HG03469 (cell line): Measurements from ENCODE around the gene MUC5AC.
"Not testable (repeated sequence)": the region's sequence is repeated elsewhere in the genome, so short reads cannot be mapped to it uniquely, and the experiment has no call there.

ENCODE experiments used
- ATAC-seq: cut with Tn5 transposase; IDR thresholded peaks from one replicate; pipeline ENCODE4 v1.9.1; 2021; ENCODE audit warnings: mild to moderate bottlenecking, moderate library complexity, moderate number of reproducible peaks; ENCODE audit not compliant: unreplicated experiment

Gene MUC5AC

GRCh38 chr11:1232021-1232882, 74.5 kb downstream of the MUC5AC start:
- ATAC-seq = no peak

- ATAC-seq = no peak
These were observed 75.1 kb downstream of the MUC5AC start for GRCh38 chr11:1232883-1233321.

GRCh38 chr11:1233351-1234053, 75.7 kb downstream of the MUC5AC start:
- ATAC-seq = no peak

- ATAC-seq = no peak
These were observed 76.4 kb downstream of the MUC5AC start for GRCh38 chr11:1234054-1234720.

GRCh38 chr11:1234771-1235305, 77.1 kb downstream of the MUC5AC start:
- no peak for ATAC-seq

- ATAC-seq = no peak
These were observed 77.7 kb downstream of the MUC5AC start for GRCh38 chr11:1235306-1235900.

- no peak for ATAC-seq
These were observed 78.2 kb downstream of the MUC5AC start for GRCh38 chr11:1235901-1236315.

- no peak for ATAC-seq
These were observed 78.8 kb downstream of the MUC5AC start for GRCh38 chr11:1236316-1237127.

- ATAC-seq = no peak
These were observed 79.4 kb downstream of the MUC5AC start for GRCh38 chr11:1237128-1237580.

- no peak for ATAC-seq
These were observed 80.1 kb downstream of the MUC5AC start for GRCh38 chr11:1237851-1238250.

GRCh38 chr11:1238767-1239595, 81.2 kb downstream of the MUC5AC start:
- ATAC-seq = no peak

- no peak for ATAC-seq
These were observed 81.9 kb downstream of the MUC5AC start for GRCh38 chr11:1239596-1240205.

- no peak for ATAC-seq
These were observed 83.0 kb downstream of the MUC5AC start for GRCh38 chr11:1240771-1241170.

- no peak for ATAC-seq
These were observed 84.0 kb downstream of the MUC5AC start for GRCh38 chr11:1241706-1242105.

GRCh38 chr11:1242289-1242688, 84.5 kb downstream of the MUC5AC start:
- no peak for ATAC-seq

- ATAC-seq = not testable (repeated sequence)
These were observed 85.0 kb downstream of the MUC5AC start for GRCh38 chr11:1242751-1243150.

- ATAC-seq = not testable (repeated sequence)
These were observed 85.8 kb downstream of the MUC5AC start for GRCh38 chr11:1243521-1243920.

GRCh38 chr11:1244557-1244956, 86.8 kb downstream of the MUC5AC start:
- ATAC-seq = not testable (repeated sequence)

- not testable (repeated sequence) for ATAC-seq
These were observed 88.0 kb downstream of the MUC5AC start for GRCh38 chr11:1245717-1246116.
